K562 (cell line): ENCODE data around the gene NUP35. TPM values are rescaled to one million over a fixed set of nuclear protein-coding genes. Genes with fewer than 3 reads are reported as not detected.
A peak's percentile ranks its signal among the peaks of the same experiment; 100 is the strongest.

Experiments
- BHLHE40 ChIP-seq: IDR thresholded peaks from 2 replicates; pipeline ENCODE4 v1.6.1; 2011; ENCODE audit warnings: low read length, improper control_type of control experiment
- CBFA2T3 ChIP-seq: fragments of 450-650 bp; IDR thresholded peaks from 2 replicates; pipeline ENCODE4 v1.6.1; 2017
- CBX1 ChIP-seq: sonication (generic); IDR thresholded peaks from 2 replicates; pipeline ENCODE4 v1.6.1; 2016; ENCODE audit warnings: antibody characterized with exemption, low read depth, mild to moderate bottlenecking
- EHMT2 ChIP-seq: fragments of 450-650 bp; IDR thresholded peaks from 2 replicates; pipeline ENCODE4 v1.6.1; 2018; ENCODE audit warnings: antibody characterized with exemption
- EP300 ChIP-seq: IDR thresholded peaks from 2 replicates; pipeline ENCODE4 v1.6.1; 2012; ENCODE audit warnings: low read length, improper control_type of control experiment
- FUS ChIP-seq: fragments of 200-400 bp; formaldehyde crosslinking; optimal IDR thresholded peaks from 2 replicates; pipeline ENCODE3; 2017; ENCODE audit warnings: low read depth, low read length
- GABPA ChIP-seq: fragments of 200-800 bp; sonication (Bioruptor generic); conservative IDR thresholded peaks from 2 replicates; pipeline ENCODE4 v1.6.1; 2016; ENCODE audit warnings: low read depth, missing genetic modification characterization, missing compliant biosample characterization
- GTF2A2 ChIP-seq: IDR thresholded peaks from 2 replicates; pipeline ENCODE4 v1.6.1; 2016; ENCODE audit warnings: mild to moderate bottlenecking, missing genetic modification characterization, missing compliant biosample characterization
- HNRNPH1 ChIP-seq: fragments of 200-400 bp; formaldehyde crosslinking; optimal IDR thresholded peaks from 2 replicates; pipeline ENCODE3; 2017; ENCODE audit warnings: low read depth, mild to moderate bottlenecking, low read length, moderate library complexity
- KDM1A ChIP-seq, 2 experiments: fragments of 450-650 bp; IDR thresholded peaks; 2 replicates each; pipeline ENCODE4 v1.6.1; 2016; ENCODE audit warnings: mild to moderate bottlenecking in 2 of 2
- LEF1 ChIP-seq: fragments of 450-650 bp; IDR thresholded peaks from 2 replicates; pipeline ENCODE4 v1.6.1; 2016; ENCODE audit warnings: mild to moderate bottlenecking
- MXI1 ChIP-seq: IDR thresholded peaks from 2 replicates; pipeline ENCODE4 v1.6.1; 2011; ENCODE audit warnings: low read depth, mild to moderate bottlenecking, improper control_type of control experiment, low read length
- NELFE ChIP-seq: IDR thresholded peaks from 2 replicates; pipeline ENCODE4 v1.6.1; 2011; ENCODE audit warnings: mild to moderate bottlenecking; ENCODE audit not compliant: insufficient read depth, insufficient read length
- NFXL1 ChIP-seq: fragments of 450-650 bp; formaldehyde crosslinking; IDR thresholded peaks from 2 replicates; pipeline ENCODE4 v1.4.0; 2021; ENCODE audit warnings: mild to moderate bottlenecking
- NFYB ChIP-seq: IDR thresholded peaks from 2 replicates; pipeline ENCODE4 v1.6.1; 2011; ENCODE audit warnings: mild to moderate bottlenecking, moderate library complexity; ENCODE audit not compliant: insufficient read length; ENCODE audit errors: extremely low read depth
- PHF20 ChIP-seq: fragments of 450-650 bp; IDR thresholded peaks from 2 replicates; pipeline ENCODE4 v1.6.1; 2018; ENCODE audit not compliant: partially characterized antibody
- POLR2AphosphoS5 ChIP-seq: IDR thresholded peaks from 2 replicates; pipeline ENCODE4 v1.6.1; 2011; ENCODE audit warnings: mild to moderate bottlenecking, low read depth, low read length, moderate library complexity; ENCODE audit not compliant: control insufficient read depth, insufficient read depth
- RCOR1 ChIP-seq, 2 experiments: IDR thresholded peaks; 2 replicates each; pipeline ENCODE4 v1.6.1; 2012; ENCODE audit warnings: low read depth in 2 of 2, low read length in 2 of 2, borderline replicate concordance in 1 of 2, improper control_type of control experiment in 1 of 2
- RFX1 ChIP-seq: fragments of 450-650 bp; IDR thresholded peaks from 2 replicates; pipeline ENCODE4 v1.6.1; 2016; ENCODE audit warnings: mild to moderate bottlenecking, moderate library complexity
- SMARCA4 ChIP-seq: fragments of 450-650 bp; IDR thresholded peaks from 2 replicates; pipeline ENCODE4 v1.6.1; 2016
- TCF3 ChIP-seq: sonication (generic); formaldehyde crosslinking; IDR thresholded peaks from 2 replicates; pipeline ENCODE4 v1.4.0; 2020; ENCODE audit warnings: mild to moderate bottlenecking, missing genetic modification reagents
- TEAD1 ChIP-seq, 2 experiments: fragments of 450-650 bp in 1 of 2; sonication (generic) in 1 of 2; formaldehyde crosslinking; IDR thresholded peaks; 2 replicates each; pipeline versions ENCODE4 v1.4.0 to v1.8.0; 2020 to 2022; ENCODE audit warnings: mild to moderate bottlenecking in 2 of 2, missing genetic modification reagents in 1 of 2
- THRA ChIP-seq: fragments of 450-650 bp; IDR thresholded peaks from 2 replicates; pipeline ENCODE4 v1.6.1; 2017; ENCODE audit warnings: mild to moderate bottlenecking, moderate library complexity
- THRAP3 ChIP-seq: fragments of 450-650 bp; IDR thresholded peaks from 2 replicates; pipeline ENCODE4 v1.6.1; 2016; ENCODE audit warnings: mild to moderate bottlenecking, inconsistent platforms, borderline replicate concordance
- ZC3H11A ChIP-seq: IDR thresholded peaks from 2 replicates; pipeline ENCODE4 v1.6.1; 2012; ENCODE audit warnings: low read depth, low read length, improper control_type of control experiment
- ZNF133 ChIP-seq: fragments of 250-450 bp; sonication (Bioruptor Pico); IDR thresholded peaks from 2 replicates; pipeline ENCODE4 v1.4.0; 2020; ENCODE audit warnings: mild to moderate bottlenecking
- ZNF197 ChIP-seq: fragments of 200-800 bp; sonication (Bioruptor generic); IDR thresholded peaks from 2 replicates; pipeline ENCODE4 v1.6.1; 2016; ENCODE audit warnings: low read depth, missing genetic modification characterization, missing compliant biosample characterization
- ZNF589 ChIP-seq: fragments of 200-800 bp; sonication (Bioruptor generic); IDR thresholded peaks from 2 replicates; pipeline ENCODE4 v1.6.1; 2016; ENCODE audit warnings: low read depth, missing genetic modification characterization, missing compliant biosample characterization
- ZNF780A ChIP-seq: fragments of 250-450 bp; sonication (Bioruptor Pico); IDR thresholded peaks from 2 replicates; pipeline ENCODE4 v1.5.0; 2021; ENCODE audit warnings: mild to moderate bottlenecking
- ZNF830 ChIP-seq: fragments of 250-450 bp; sonication (Bioruptor Pico); IDR thresholded peaks from 2 replicates; pipeline ENCODE4 v1.5.0; 2021; ENCODE audit warnings: mild to moderate bottlenecking
- polyA plus RNA-seq, 8 experiments: library from polyadenylated mRNA; depleted of rRNA in 4 of 8; stranded (reverse) in 5 of 8; unstranded in 3 of 8; fragments of >200 nt; fragmentation: Nextera tagmentation in 2 of 8; fragmentation: Illumina TruSeq in 1 of 8; extraction: Ambion mirVana in 2 of 8; extraction: Trizol in 1 of 8; gene quantifications; 2 replicates each; pipeline versions ENCODE4 v1.2.1 to v1.2.3, GENCODE V29; 2011 to 2014; ENCODE audit warnings: inconsistent platforms in 1 of 8, missing spikeins in 1 of 8
- total RNA-seq, 7 experiments: library from RNA; depleted of rRNA in 6 of 7; stranded (reverse); fragments of >200 nt in 6 of 7; fragmentation: Illumina TruSeq in 2 of 7; extraction: Trizol in 2 of 7; gene quantifications; 2 replicates each; pipeline versions ENCODE4 v1.2.1 to v1.2.3, GENCODE V29; 2011 to 2021; ENCODE audit warnings: low replicate concordance in 1 of 7
- TF ChIP-seq, protein P1 (sequence below), 3 experiments: fragments of 200-800 bp in 1 of 3; sonication (Bioruptor generic) in 1 of 3; sonication (generic) in 1 of 3; formaldehyde crosslinking in 1 of 3; IDR thresholded peaks; 2 replicates each; pipeline versions ENCODE4 v1.6.1 to v1.8.0; 2016 to 2022; ENCODE audit warnings: mild to moderate bottlenecking in 2 of 3, missing compliant biosample characterization in 2 of 3, missing genetic modification characterization in 2 of 3, missing genetic modification reagents in 1 of 3

The NUP35 gene
- total and polyA plus RNA-seq, 9 of the 15 experiments (the other 6 are each of a cell fraction or from before 2014, with no cell fraction given) = 24.5 to 78.2 (median 51.1) TPM

- TF ChIP-seq THRA (no peak), ZNF197 (CRISPR knock-in tag) (peak; percentile 42; the same call in 1 of the 2 replicates), NFYB (no peak), PHF20 (no peak), ZNF830 (CRISPR knock-in tag) (no peak), ZC3H11A (no peak), GTF2A2 (tag) (no peak), HNRNPH1 (no peak), EHMT2 (peak; percentile 56; the same call in 1 of the 2 replicates), THRAP3 (no peak), RFX1 (no peak), CBFA2T3 (peak; percentile 75), ZNF589 (CRISPR knock-in tag) (peak; percentile 85; the same call in 1 of the 2 replicates), FUS (no peak), NELFE (no peak), MXI1 (no peak), NFXL1 (CRISPR knock-in tag) (no peak), TCF3 (CRISPR knock-in tag) (peak; percentile 59), CBX1 (no peak), BHLHE40 (no peak), EP300 (peak; percentile 88), GABPA (tag) (peak; percentile 51), POLR2AphosphoS5 (no peak), KDM1A (IDR thresholded peaks at IDR 0.05) (peak; percentile 64 to 71; a peak in 3 of 4 replicates), ZNF780A (CRISPR knock-in tag) (no peak), SMARCA4 (peak; percentile 60; the same call in 1 of the 2 replicates), LEF1 (0 out of 2 replicates have a peak, but pooled peaks have one; percentile 55), TEAD1 (CRISPR knock-in tag; IDR thresholded peaks at IDR 0.05) (peak in 1 of 2 experiments; percentile 53; a peak in 1 of 4 replicates), ZNF133 (CRISPR knock-in tag) (no peak), RCOR1 (IDR thresholded peaks at IDR 0.05; ENCODE audit: borderline replicate concordance in 1 of 2, low read depth in 2 of 2, low read length in 2 of 2) (peak in 1 of 2 experiments; percentile 86; a peak in 2 of 4 replicates)
- TF ChIP-seq, protein P1, sequence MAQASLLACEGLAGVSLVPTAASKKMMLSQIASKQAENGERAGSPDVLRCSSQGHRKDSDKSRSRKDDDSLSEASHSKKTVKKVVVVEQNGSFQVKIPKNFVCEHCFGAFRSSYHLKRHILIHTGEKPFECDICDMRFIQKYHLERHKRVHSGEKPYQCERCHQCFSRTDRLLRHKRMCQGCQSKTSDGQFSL (CRISPR knock-in tag; IDR thresholded peaks at IDR 0.05) = no peak
- TF ChIP-seq, protein P1 (tag; IDR thresholded peaks at IDR 0.05) = no peak
Measured at GRCh38 chr2:183195998-183196409, 71.8 kb downstream of the NUP35 start (continued).
